ENCODE measurements around the gene SPG7. TPM values are rescaled to one million over a fixed set of nuclear protein-coding genes. Genes with fewer than 3 reads are reported as not detected.

The SPG7 gene
- total and polyA plus RNA-seq, 3 experiments from 2014 or later: 48.2 to 79.5 (median 77.4) TPM

DNA sequence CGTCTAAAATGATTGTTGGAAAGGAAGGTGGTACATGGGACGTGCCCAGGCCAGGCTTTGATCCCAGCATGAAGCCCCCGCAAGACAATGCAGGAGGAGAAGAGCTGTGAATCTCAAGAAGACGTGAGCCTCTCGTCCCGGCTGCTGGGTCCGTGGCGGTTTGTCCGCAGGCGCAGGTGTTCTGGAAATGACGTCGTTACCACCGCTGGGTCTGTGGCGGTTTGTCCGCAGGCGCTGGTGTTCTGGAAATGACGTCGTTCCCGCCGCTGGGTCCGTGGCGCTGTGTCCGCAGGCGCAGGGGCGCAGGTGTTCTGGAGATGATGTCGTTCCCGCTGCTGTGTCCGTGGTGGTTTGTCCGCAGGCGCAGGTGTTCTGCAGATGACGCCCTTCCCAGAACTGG, 14.1 kb downstream of the SPG7 start:
- H3K27ac Mint-ChIP-seq: no peak overlapping the region
- H3K27me3 ChIP-seq (ENCODE audit: insufficient read depth, low read length, poor library complexity, severe bottlenecking): no peaks in the 10 kb centered on the region
- no peaks in the 10 kb centered on the region for H3K27me3 Mint-ChIP-seq
- ChIA-PET POLR2A (no interaction called here), CTCF (no interaction called here)
- no peaks in the 10 kb centered on the region for H3K4me1 ChIP-seq (ENCODE audit: insufficient read depth, low read length)
- H3K4me3 ChIP-seq (ENCODE audit: low read length): no peak overlapping the region
- H3K4me3 Mint-ChIP-seq: no peak overlapping the region
- no peaks in the 10 kb centered on the region for H3K9me3 Mint-ChIP-seq
- peaks cover 2 to 10% (median 5%) of the 10 kb centered on the region in 3 donors for H3K4me1 Mint-ChIP-seq
- no peaks in the 10 kb centered on the region for H3K9me3 ChIP-seq (ENCODE audit: low read length)
- peaks cover 3 to 95% (median 11%) of the 10 kb centered on the region in 3 donors for H3K36me3 Mint-ChIP-seq
- H3K27ac ChIP-seq (ENCODE audit: low read depth, low read length): no peak overlapping the region
- H3K36me3 ChIP-seq (ENCODE audit: insufficient read depth, low read length): peaks cover 56% of the 10 kb centered on the region
- DNase-seq: no peak

- Histone ChIP-seq H3K27me3 (ENCODE audit: insufficient read depth, low read length, poor library complexity, severe bottlenecking) (no peaks in the 10 kb centered on the region), H3K4me1 (ENCODE audit: insufficient read depth, low read length) (no peaks in the 10 kb centered on the region), H3K27ac (ENCODE audit: low read depth, low read length) (no peak overlapping the region), H3K36me3 (ENCODE audit: insufficient read depth, low read length) (peaks cover 49% of the 10 kb centered on the region), H3K4me3 (ENCODE audit: low read length) (no peak overlapping the region), H3K9me3 (ENCODE audit: low read length) (no peaks in the 10 kb centered on the region)
- Mint-ChIP-seq H3K4me1 (peaks cover 0 to 7% (median 2%) of the 10 kb centered on the region in 3 donors), H3K4me3 (no peak overlapping the region), H3K27me3 (no peaks in the 10 kb centered on the region), H3K36me3 (peaks cover 0 to 92% (median 11%) of the 10 kb centered on the region in 3 donors), H3K27ac (no peak overlapping the region), H3K9me3 (no peaks in the 10 kb centered on the region)
- DNase-seq: no peak
- ChIA-PET CTCF (no interaction called here), POLR2A (no interaction called here)
These were observed 15.6 kb downstream of the SPG7 start for GRCh38 chr16:89523680-89524344.

DNA sequence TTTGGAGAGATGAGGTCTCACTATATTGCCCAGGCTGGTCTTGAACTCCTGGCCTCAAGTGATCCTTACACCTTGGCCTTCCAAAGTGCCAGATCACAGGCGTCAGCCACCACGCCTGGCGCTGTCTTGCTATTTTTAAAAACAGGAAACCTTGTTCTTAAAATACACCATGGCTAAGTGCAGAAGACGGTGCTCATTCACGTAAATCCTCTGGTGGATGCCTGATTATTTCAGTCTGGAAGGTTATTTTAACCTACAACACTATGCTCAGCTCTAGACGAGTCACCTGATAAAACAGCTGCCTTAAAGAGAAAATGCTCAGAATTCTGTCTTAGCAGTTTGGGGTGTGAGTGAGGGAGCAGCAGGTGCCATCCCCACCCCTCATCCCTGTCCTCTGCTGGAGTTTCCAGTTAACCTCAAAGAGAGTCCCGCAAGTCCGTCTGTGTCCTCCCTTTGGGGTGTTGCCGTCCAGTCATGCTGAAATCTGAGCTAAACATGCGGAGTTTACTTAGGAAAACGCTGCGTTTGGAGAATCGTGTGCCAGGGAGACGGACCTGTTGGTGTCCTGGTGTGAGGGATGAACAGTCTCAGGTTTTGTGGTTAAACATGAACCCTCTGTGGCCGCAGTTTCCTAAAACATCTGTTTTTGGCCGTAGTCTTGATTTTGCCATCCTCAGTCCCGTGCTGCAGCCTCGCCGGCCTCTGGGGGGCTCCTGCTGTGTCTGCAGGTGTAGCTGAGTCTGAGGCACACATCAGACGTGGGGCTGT, 17.1 kb downstream of the SPG7 start:
- H3K36me3 Mint-ChIP-seq: peaks cover 0 to 91% (median 9%) of the 10 kb centered on the region in 3 donors
- no peak overlapping the region for H3K4me3 Mint-ChIP-seq
- POLR2A ChIA-PET: no interaction called here
- peaks cover 46% of the 10 kb centered on the region for H3K36me3 ChIP-seq (ENCODE audit: insufficient read depth, low read length)
- H3K4me1 Mint-ChIP-seq: peaks cover 0 to 4% (median 2%) of the 10 kb centered on the region in 3 donors
- H3K27me3 Mint-ChIP-seq: no peaks in the 10 kb centered on the region
- H3K9me3 Mint-ChIP-seq: no peaks in the 10 kb centered on the region
- no peak overlapping the region for H3K27ac Mint-ChIP-seq
- no peaks in the 10 kb centered on the region for H3K27me3 ChIP-seq (ENCODE audit: insufficient read depth, low read length, poor library complexity, severe bottlenecking)
- DNase-seq: no peak
- no peak overlapping the region for H3K27ac ChIP-seq (ENCODE audit: low read depth, low read length)
- H3K9me3 ChIP-seq (ENCODE audit: low read length): no peaks in the 10 kb centered on the region
- CTCF ChIA-PET: no interaction called here
- no peak overlapping the region for H3K4me3 ChIP-seq (ENCODE audit: low read length)
- no peaks in the 10 kb centered on the region for H3K4me1 ChIP-seq (ENCODE audit: insufficient read depth, low read length)

- no peaks in the 10 kb centered on the region for H3K9me3 ChIP-seq (ENCODE audit: low read length)
- Mint-ChIP-seq H3K27ac (no peak overlapping the region), H3K4me1 (peaks cover 3 to 6% (median 5%) of the 10 kb centered on the region in 3 donors), H3K27me3 (no peaks in the 10 kb centered on the region), H3K4me3 (no peak overlapping the region), H3K36me3 (peaks cover 0 to 89% (median 6%) of the 10 kb centered on the region in 3 donors), H3K9me3 (no peaks in the 10 kb centered on the region)
- POLR2A ChIA-PET: no interaction called here
- H3K36me3 ChIP-seq (ENCODE audit: insufficient read depth, low read length): peaks cover 43% of the 10 kb centered on the region
- H3K27me3 ChIP-seq (ENCODE audit: insufficient read depth, low read length, poor library complexity, severe bottlenecking): no peaks in the 10 kb centered on the region
- no peak overlapping the region for H3K27ac ChIP-seq (ENCODE audit: low read depth, low read length)
- H3K4me3 ChIP-seq (ENCODE audit: low read length): no peak overlapping the region
- no peak for DNase-seq
- CTCF ChIA-PET: interaction anchor here (1.1 kb wide), 1 partner anchor 10 kb away, joined by 3 read pairs; no protein-coding TSS in a partner anchor
- peaks cover 7% of the 10 kb centered on the region for H3K4me1 ChIP-seq (ENCODE audit: insufficient read depth, low read length)
These were observed 20.9 kb downstream of the SPG7 start for GRCh38 chr16:89529097-89529496.

DNA sequence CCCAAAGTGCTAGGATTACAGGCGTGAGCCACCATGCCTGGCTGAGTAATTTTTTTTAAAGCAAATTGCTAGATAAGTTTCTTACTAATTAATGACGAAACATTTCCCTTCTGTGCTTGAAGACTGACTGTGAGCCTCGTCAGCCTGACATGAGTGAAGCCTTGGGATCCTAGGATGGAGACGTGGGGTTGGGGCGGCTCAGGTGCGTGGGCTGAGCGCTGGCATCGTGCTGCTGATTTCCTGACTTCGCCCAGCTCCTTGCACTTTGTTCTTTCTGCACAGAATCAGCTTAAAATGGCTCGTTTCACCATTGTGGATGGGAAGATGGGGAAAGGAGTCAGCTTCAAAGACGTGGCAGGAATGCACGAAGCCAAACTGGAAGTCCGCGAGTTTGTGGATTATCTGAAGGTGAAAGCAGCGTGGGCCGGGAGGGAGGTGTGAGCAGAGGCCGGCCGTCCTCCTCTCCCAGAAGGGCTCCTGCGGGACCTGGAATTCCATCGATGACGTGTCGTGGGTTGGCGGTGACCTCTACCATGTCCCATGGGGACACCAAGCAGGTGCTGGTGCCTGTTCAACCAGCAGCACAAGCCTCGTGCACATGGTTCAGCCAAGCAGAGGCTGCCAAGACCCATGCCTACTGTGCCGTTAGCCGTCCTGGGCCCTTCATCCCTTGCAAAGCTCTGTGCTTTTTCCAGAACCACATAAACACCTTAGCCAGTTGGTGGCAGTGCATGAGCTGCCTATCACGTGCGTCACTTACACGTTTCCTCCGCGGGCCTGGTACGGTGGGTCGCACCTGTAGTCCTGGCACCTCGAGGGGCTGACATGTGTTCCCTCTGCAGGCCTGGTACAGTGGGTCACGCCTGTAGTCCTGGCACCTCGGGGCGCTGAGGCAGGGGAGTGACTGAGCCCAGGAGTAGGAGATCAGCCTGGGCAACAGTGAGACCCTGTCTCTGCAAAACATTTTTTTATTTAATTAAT, 22.5 kb downstream of the SPG7 start:
- Histone ChIP-seq H3K4me3 (ENCODE audit: low read length) (no peak overlapping the region), H3K9me3 (ENCODE audit: low read length) (no peaks in the 10 kb centered on the region), H3K4me1 (ENCODE audit: insufficient read depth, low read length) (peaks cover 21% of the 10 kb centered on the region), H3K27ac (ENCODE audit: low read depth, low read length) (no peak overlapping the region), H3K27me3 (ENCODE audit: insufficient read depth, low read length, poor library complexity, severe bottlenecking) (no peaks in the 10 kb centered on the region), H3K36me3 (ENCODE audit: insufficient read depth, low read length) (peaks cover 34% of the 10 kb centered on the region)
- Mint-ChIP-seq H3K36me3 (peaks cover 0 to 88% (median 10%) of the 10 kb centered on the region in 3 donors), H3K27ac (no peak overlapping the region), H3K4me1 (peaks cover 14 to 17% (median 15%) of the 10 kb centered on the region in 3 donors), H3K4me3 (no peak overlapping the region), H3K27me3 (no peaks in the 10 kb centered on the region), H3K9me3 (no peaks in the 10 kb centered on the region)
- ChIA-PET CTCF (no interaction called here), POLR2A (no interaction called here)
- DNase-seq: no peak

GRCh38 chr16:89531821-89532526, 23.8 kb downstream of the SPG7 start:
- ChIA-PET POLR2A (no interaction called here), CTCF (no interaction called here)
- DNase-seq: no peak
- Histone ChIP-seq H3K4me1 (ENCODE audit: insufficient read depth, low read length) (peaks cover 22% of the 10 kb centered on the region), H3K4me3 (ENCODE audit: low read length) (no peak overlapping the region), H3K9me3 (ENCODE audit: low read length) (no peaks in the 10 kb centered on the region), H3K36me3 (ENCODE audit: insufficient read depth, low read length) (peaks cover 30% of the 10 kb centered on the region), H3K27ac (ENCODE audit: low read depth, low read length) (no peak overlapping the region), H3K27me3 (ENCODE audit: insufficient read depth, low read length, poor library complexity, severe bottlenecking) (no peaks in the 10 kb centered on the region)
- peak overlapping the region in 2 of 8 donors; percentile 50 to 52 for H3K27ac Mint-ChIP-seq
- no peaks in the 10 kb centered on the region for H3K27me3 Mint-ChIP-seq
- H3K4me3 Mint-ChIP-seq: no peak overlapping the region
- H3K9me3 Mint-ChIP-seq: no peaks in the 10 kb centered on the region
- H3K36me3 Mint-ChIP-seq: peaks cover 0 to 81% (median 10%) of the 10 kb centered on the region in 3 donors
- peaks cover 14 to 17% (median 15%) of the 10 kb centered on the region in 3 donors for H3K4me1 Mint-ChIP-seq

- DNase-seq: peak in 3 of 5 donors; percentile 44 to 75 (median 54)
- H3K4me3 ChIP-seq (ENCODE audit: low read length): peak overlapping the region; percentile 24
These were observed 26.1 kb downstream of the SPG7 start for GRCh38 chr16:89534252-89534756.

More at GRCh38 chr16:89534252-89534756, 26.1 kb downstream of the SPG7 start:
- ChIA-PET CTCF (interaction anchor here (1.1 kb wide), 1 partner anchor 23 kb away, joined by 3 read pairs; no protein-coding TSS in a partner anchor), POLR2A (no interaction called here)
- Histone ChIP-seq H3K36me3 (ENCODE audit: insufficient read depth, low read length) (peaks cover 30% of the 10 kb centered on the region), H3K27me3 (ENCODE audit: insufficient read depth, low read length, poor library complexity, severe bottlenecking) (no peaks in the 10 kb centered on the region), H3K4me1 (ENCODE audit: insufficient read depth, low read length) (peaks cover 22% of the 10 kb centered on the region), H3K27ac (ENCODE audit: low read depth, low read length) (no peak overlapping the region), H3K9me3 (ENCODE audit: low read length) (no peaks in the 10 kb centered on the region)
- Mint-ChIP-seq H3K9me3 (no peaks in the 10 kb centered on the region), H3K27ac (peak overlapping the region; percentile 40 to 95 (median 84)), H3K27me3 (no peaks in the 10 kb centered on the region), H3K4me3 (peak overlapping the region in 5 of 7 donors; percentile 6 to 71 (median 56)), H3K36me3 (peaks cover 0 to 78% (median 6%) of the 10 kb centered on the region in 3 donors), H3K4me1 (peaks cover 14 to 17% (median 15%) of the 10 kb centered on the region in 3 donors)
